ENCODE results near the gene SLC16A13. TPM values are rescaled to one million over a fixed set of nuclear protein-coding genes. Genes with fewer than 3 reads are reported as not detected.

Gene SLC16A13
- total and polyA plus RNA-seq, 2 of the 8 experiments (the other 6 are each of a cell fraction or from before 2014, with no cell fraction given) = 5.4 to 5.8 TPM

GRCh38 chr17:7011942-7012254 is 23.9 kb upstream of the SLC16A13 start:
- Histone ChIP-seq H4K5ac (ENCODE audit: insufficient read length, low read depth, low read length) (no peak overlapping the region), H3K4me3 (ENCODE audit: extremely low read depth in 1 of 4, insufficient read depth in 2 of 4, low read depth in 3 of 4, low read length in 4 of 4) (peak overlapping the region; percentile 86 to 100 (median 88)), H3K9ac (replicated peaks in 1 of 4; ENCODE audit: extremely low read depth in 1 of 4, low read depth in 3 of 4, low read length in 3 of 4) (peak overlapping the region in 3 of 4 experiments; percentile 97 to 99 (median 99); a peak in 5 of 7 replicates), H4K91ac (replicated peaks; ENCODE audit: insufficient read length, low read length) (no peak overlapping the region), H4K20me1 (replicated peaks in 1 of 2; ENCODE audit: control insufficient read depth in 1 of 2, insufficient read depth in 2 of 2, low read length in 2 of 2) (peaks cover 2 to 3% of the 10 kb centered on the region in 2 experiments), H3K4me1 (replicated peaks in 1 of 4; ENCODE audit: control insufficient read depth in 3 of 4, insufficient read depth in 4 of 4, low read length in 3 of 4) (peaks cover 0 to 19% (median 11%) of the 10 kb centered on the region in 4 experiments; a peak in 6 of 7 replicates), H3K79me1 (ENCODE audit: low read depth, low read length) (peaks cover 7% of the 10 kb centered on the region; the same call in 1 of the 2 replicates), H2BK120ac (replicated peaks; ENCODE audit: low read depth, low read length) (no peak overlapping the region), H3K79me2 (ENCODE audit: control insufficient read depth in 1 of 2, insufficient read depth in 2 of 2, low read length in 2 of 2) (peaks cover 0 to 38% of the 10 kb centered on the region in 2 experiments; a peak in 3 of 4 replicates), H2BK12ac (ENCODE audit: low read depth, low read length) (no peak overlapping the region; the same call in 1 of the 2 replicates), H3K4me2 (ENCODE audit: insufficient read depth in 1 of 2, low read depth in 2 of 2, low read length in 2 of 2) (peak overlapping the region; percentile 66 to 96), H4K8ac (ENCODE audit: extremely low read depth, insufficient read depth, low read length) (no peak overlapping the region), H2BK15ac (ENCODE audit: low read length) (no peak overlapping the region), H3K4ac (replicated peaks; ENCODE audit: insufficient read length, low read depth, low read length) (no peak overlapping the region), H2AK5ac (ENCODE audit: low read depth, low read length) (no peak overlapping the region), H3K23me2 (ENCODE audit: low read depth, low read length) (peaks cover 14% of the 10 kb centered on the region), H3K56ac (replicated peaks; ENCODE audit: insufficient read length, low read depth, low read length) (no peak overlapping the region), H2BK5ac (ENCODE audit: low read depth, low read length) (peak overlapping the region; percentile 92; the same call in 1 of the 2 replicates), H2AFZ (ENCODE audit: low read length) (peak overlapping the region; percentile 99), H3K18ac (ENCODE audit: extremely low read depth, low read length) (no peak overlapping the region), H3K36me3 (ENCODE audit: control insufficient read depth in 2 of 4, insufficient read depth in 4 of 4, low read length in 3 of 4) (no peaks in the 10 kb centered on the region; a peak in 1 of 8 replicates), H3K23ac (ENCODE audit: insufficient read length) (no peak overlapping the region), H3K14ac (ENCODE audit: insufficient read length) (no peak overlapping the region), H3K27me3 (replicated peaks in 1 of 4; ENCODE audit: control insufficient read depth in 3 of 4, extremely low read depth in 1 of 4, insufficient read depth in 3 of 4, low read length in 3 of 4) (no peaks in the 10 kb centered on the region), H3K9me3 (ENCODE audit: insufficient read depth in 2 of 2, low read depth in 1 of 2, low read length in 1 of 2) (no peaks in the 10 kb centered on the region), H3K27ac (ENCODE audit: low read depth, low read length) (peak overlapping the region; percentile 100), H2BK20ac (ENCODE audit: low read length) (no peak overlapping the region)
- FAIRE-seq (no peak), DNase-seq (ENCODE audit: low read depth in 1 of 2, low spot score in 2 of 2) (no peak)
- CTCF ChIA-PET (ENCODE audit: partially characterized antibody) = interaction anchor here (1.5 kb wide), 1 partner anchor 10 kb away, joined by 8 read pairs; no protein-coding TSS in a partner anchor
- POLR2A ChIA-PET (ENCODE audit: partially characterized antibody) = interaction anchor here (1.0 to 1.6 kb wide), 3 partner anchors 9 to 16 kb away, joined by 3 to 13 read pairs (median 5); partner anchors contain the start of genes ALOX12 and BCL6B
- 15% methylated on average over 6 of the region's 6 CpGs; no CpG with 5 or more reads in 1 of the 2 experiments for WGBS, 2 experiments (ENCODE audit: extremely low coverage in 1 of 2, insufficient coverage in 1 of 2, insufficient read length in 1 of 2, insufficient replicate concordance in 2 of 2, low coverage in 1 of 2, low lambda C conversion rate in 2 of 2, missing lambda C conversion rate in 1 of 2)
- TF ChIP-seq PHF8 (conservative IDR thresholded peaks at IDR 0.05; ENCODE audit: low read depth, low read length) = no peak
- no peak for TF ChIP-seq ATF2 (IDR thresholded peaks at IDR 0.05; ENCODE audit: low read length)
- no peak for TF ChIP-seq MAFK (IDR thresholded peaks at IDR 0.05; ENCODE audit: low read depth, low read length)
- no peak for TF ChIP-seq JUN (IDR thresholded peaks at IDR 0.05; ENCODE audit: low read depth, low read length)
- no peak for TF ChIP-seq NANOG (IDR thresholded peaks at IDR 0.05; ENCODE audit: insufficient read depth, low read depth, low read length, poor library complexity, severe bottlenecking)
- TF ChIP-seq SP4 (IDR thresholded peaks at IDR 0.05; ENCODE audit: low read length) = no peak
- TF ChIP-seq YY1 (IDR thresholded peaks at IDR 0.05; ENCODE audit: low read depth, low read length) = no peak
- TF ChIP-seq TBP (IDR thresholded peaks at IDR 0.05; ENCODE audit: low read depth, low read length) = no peak
- no peak for TF ChIP-seq JUND (IDR thresholded peaks at IDR 0.05; ENCODE audit: low read length)

Measured in H1 (cell line).